Measurements from ENCODE around the gene MAN2A2.

MAN2A2 gene

GRCh38 chr15:90947577-90948357 lies 44.7 kb downstream of the MAN2A2 start:
- TF ChIP-seq ZC3H10 (CRISPR knock-in tag; IDR thresholded peaks at IDR 0.05) (no peak), CSRNP3 (CRISPR knock-in tag; IDR thresholded peaks at IDR 0.05) (no peak), PPARA (CRISPR knock-in tag; IDR thresholded peaks at IDR 0.05; ENCODE audit: borderline replicate concordance) (no peak), ZNF565 (CRISPR knock-in tag; conservative IDR thresholded peaks at IDR 0.05; ENCODE audit: low read depth) (no peak), GLIS3 (CRISPR knock-in tag; IDR thresholded peaks at IDR 0.05) (no peak), SNAI2 (CRISPR knock-in tag; IDR thresholded peaks at IDR 0.05) (no peak), PATZ1 (CRISPR knock-in tag; IDR thresholded peaks at IDR 0.05; ENCODE audit: borderline replicate concordance) (no peak), ZFP3 (CRISPR knock-in tag; IDR thresholded peaks at IDR 0.05) (no peak), ZNF8 (CRISPR knock-in tag; IDR thresholded peaks at IDR 0.05) (no peak), BACH2 (CRISPR knock-in tag; IDR thresholded peaks at IDR 0.05; ENCODE audit: borderline replicate concordance) (no peak), TSHZ2 (CRISPR knock-in tag; IDR thresholded peaks at IDR 0.05) (no peak)
- TF ChIP-seq, protein P1, sequence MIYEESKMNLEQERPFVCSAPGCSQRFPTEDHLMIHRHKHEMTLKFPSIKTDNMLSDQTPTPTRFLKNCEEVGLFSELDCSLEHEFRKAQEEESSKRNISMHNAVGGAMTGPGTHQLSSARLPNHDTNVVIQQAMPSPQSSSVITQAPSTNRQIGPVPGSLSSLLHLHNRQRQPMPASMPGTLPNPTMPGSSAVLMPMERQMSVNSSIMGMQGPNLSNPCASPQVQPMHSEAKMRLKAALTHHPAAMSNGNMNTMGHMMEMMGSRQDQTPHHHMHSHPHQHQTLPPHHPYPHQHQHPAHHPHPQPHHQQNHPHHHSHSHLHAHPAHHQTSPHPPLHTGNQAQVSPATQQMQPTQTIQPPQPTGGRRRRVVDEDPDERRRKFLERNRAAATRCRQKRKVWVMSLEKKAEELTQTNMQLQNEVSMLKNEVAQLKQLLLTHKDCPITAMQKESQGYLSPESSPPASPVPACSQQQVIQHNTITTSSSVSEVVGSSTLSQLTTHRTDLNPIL (CRISPR knock-in tag; IDR thresholded peaks at IDR 0.05; ENCODE audit: low read depth), result no peak
- no peak for ATAC-seq

GRCh38 chr15:90948506-90948905 lies 45.4 kb downstream of the MAN2A2 start:
- no peak for TF ChIP-seq TOX (CRISPR knock-in tag; IDR thresholded peaks at IDR 0.05; ENCODE audit: borderline replicate concordance)
- TF ChIP-seq ZFP3 (CRISPR knock-in tag; IDR thresholded peaks at IDR 0.05), result no peak
- TF ChIP-seq ZNF565 (CRISPR knock-in tag; conservative IDR thresholded peaks at IDR 0.05; ENCODE audit: low read depth), result no peak
- TF ChIP-seq RARB (CRISPR knock-in tag; IDR thresholded peaks at IDR 0.05), result no peak
- TF ChIP-seq TSHZ2 (CRISPR knock-in tag; IDR thresholded peaks at IDR 0.05), result no peak
- TF ChIP-seq ZNF8 (CRISPR knock-in tag; IDR thresholded peaks at IDR 0.05), result no peak
- TF ChIP-seq, protein P2, sequence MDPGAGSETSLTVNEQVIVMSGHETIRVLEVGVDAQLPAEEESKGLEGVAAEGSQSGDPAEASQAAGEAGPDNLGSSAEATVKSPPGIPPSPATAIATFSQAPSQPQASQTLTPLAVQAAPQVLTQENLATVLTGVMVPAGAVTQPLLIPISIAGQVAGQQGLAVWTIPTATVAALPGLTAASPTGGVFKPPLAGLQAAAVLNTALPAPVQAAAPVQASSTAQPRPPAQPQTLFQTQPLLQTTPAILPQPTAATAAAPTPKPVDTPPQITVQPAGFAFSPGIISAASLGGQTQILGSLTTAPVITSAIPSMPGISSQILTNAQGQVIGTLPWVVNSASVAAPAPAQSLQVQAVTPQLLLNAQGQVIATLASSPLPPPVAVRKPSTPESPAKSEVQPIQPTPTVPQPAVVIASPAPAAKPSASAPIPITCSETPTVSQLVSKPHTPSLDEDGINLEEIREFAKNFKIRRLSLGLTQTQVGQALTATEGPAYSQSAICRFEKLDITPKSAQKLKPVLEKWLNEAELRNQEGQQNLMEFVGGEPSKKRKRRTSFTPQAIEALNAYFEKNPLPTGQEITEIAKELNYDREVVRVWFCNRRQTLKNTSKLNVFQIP (CRISPR knock-in tag; IDR thresholded peaks at IDR 0.05; ENCODE audit: borderline replicate concordance, low read depth), result no peak
- TF ChIP-seq ZFP30 (CRISPR knock-in tag; IDR thresholded peaks at IDR 0.05), result no peak
- no peak for TF ChIP-seq SNAI2 (CRISPR knock-in tag; IDR thresholded peaks at IDR 0.05)
- no peak for TF ChIP-seq ZNF70 (CRISPR knock-in tag; IDR thresholded peaks at IDR 0.05)
- no peak for TF ChIP-seq ZC3H10 (CRISPR knock-in tag; IDR thresholded peaks at IDR 0.05)
- no peak for TF ChIP-seq OSR1 (CRISPR knock-in tag; IDR thresholded peaks at IDR 0.05)
- TF ChIP-seq ESRRG (CRISPR knock-in tag; IDR thresholded peaks at IDR 0.05), result no peak
- TF ChIP-seq, protein P1 (CRISPR knock-in tag; IDR thresholded peaks at IDR 0.05; ENCODE audit: low read depth), result no peak
- no peak for ATAC-seq

Data from SK-N-SH treated with all-trans-retinoic acid at 6 μM for 48 hours (cell line).